C4-2B (cell line): ENCODE data around the gene MS4A6A.

Experiments
- CTCF ChIP-seq: fragments of 450-650 bp; conservative IDR thresholded peaks from 2 replicates; pipeline ENCODE4 v1.5.1; 2017; ENCODE audit warnings: mild to moderate bottlenecking
- ZFX ChIP-seq: fragments of 450-650 bp; IDR thresholded peaks from 2 replicates; pipeline ENCODE4 v1.6.1; 2017

DNA sequence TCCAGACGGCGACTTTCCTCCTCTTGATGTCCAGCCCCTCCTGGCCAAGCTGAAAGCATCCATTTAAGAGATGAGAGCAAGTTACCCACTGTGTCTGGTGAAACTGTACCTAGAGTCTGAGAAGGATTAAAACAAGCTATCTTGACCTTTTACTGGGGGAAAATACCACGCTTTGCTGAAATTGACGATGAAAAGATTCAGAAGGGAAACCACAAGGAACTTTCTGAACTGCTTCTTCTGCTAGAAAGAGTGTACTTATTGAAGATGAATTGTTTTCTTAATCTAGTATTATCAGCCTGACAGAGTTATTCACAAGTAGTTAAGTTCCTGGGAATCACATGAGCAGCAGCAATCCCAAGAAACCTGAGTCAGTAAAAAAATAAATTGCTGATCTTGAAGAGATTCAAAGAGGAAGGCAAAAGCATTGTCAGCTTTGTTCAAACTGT is 13.1 kb upstream of the MS4A6A start:
- no peak for TF ChIP-seq CTCF
- TF ChIP-seq ZFX = no peak
